ENCODE data around the gene DHRSX.
"Not testable (repeated sequence)": the region's sequence is repeated elsewhere in the genome, so short reads cannot be mapped to it uniquely, and the experiment has no call there.

Gene DHRSX

DNA sequence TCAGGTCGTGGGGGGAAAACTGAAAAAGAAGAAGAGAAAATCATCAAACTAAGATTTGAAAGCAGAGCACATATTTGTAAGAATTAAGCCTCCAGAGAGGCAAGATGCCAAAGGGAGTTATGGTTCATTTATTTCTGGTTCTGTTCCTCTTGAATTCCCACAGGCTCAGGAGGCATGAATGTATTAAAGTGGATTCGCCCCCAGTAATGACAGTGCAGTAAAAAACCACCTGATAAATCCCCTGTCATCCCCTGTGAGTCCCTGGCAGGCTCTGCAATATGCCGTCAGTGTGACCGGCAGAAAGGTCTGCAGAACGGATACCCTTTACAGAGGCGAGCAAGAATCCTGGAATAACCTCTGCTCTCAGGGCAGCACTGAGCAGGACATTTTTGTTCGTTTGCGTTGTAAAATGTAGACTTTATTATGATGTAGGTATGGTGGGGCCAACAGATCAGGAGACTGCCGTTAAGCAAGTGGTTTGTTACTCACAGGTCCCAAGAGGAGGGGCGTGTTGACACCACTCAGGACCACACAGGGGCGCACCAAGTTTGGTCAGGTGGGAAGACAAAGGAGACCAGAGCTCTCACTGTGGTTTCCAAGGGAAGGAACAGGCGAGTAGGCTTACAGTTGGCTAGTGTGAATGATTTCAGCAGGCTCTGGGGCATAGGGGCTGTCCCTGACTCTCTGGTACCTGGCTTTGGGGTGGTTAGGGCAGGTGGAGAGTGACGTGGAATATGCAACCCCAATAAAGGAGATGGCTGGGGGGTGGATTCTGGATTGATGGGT lies 75.3 kb downstream of the DHRSX start:
- POLR2A ChIA-PET, result no interaction called here
- no peak overlapping the region for H3K4me3 ChIP-seq (ENCODE audit: low read depth, low read length)
- CTCF ChIA-PET, result no interaction called here
- DNase-seq (ENCODE audit: low read depth, low spot score), result no peak
- TF ChIP-seq, protein P1, sequence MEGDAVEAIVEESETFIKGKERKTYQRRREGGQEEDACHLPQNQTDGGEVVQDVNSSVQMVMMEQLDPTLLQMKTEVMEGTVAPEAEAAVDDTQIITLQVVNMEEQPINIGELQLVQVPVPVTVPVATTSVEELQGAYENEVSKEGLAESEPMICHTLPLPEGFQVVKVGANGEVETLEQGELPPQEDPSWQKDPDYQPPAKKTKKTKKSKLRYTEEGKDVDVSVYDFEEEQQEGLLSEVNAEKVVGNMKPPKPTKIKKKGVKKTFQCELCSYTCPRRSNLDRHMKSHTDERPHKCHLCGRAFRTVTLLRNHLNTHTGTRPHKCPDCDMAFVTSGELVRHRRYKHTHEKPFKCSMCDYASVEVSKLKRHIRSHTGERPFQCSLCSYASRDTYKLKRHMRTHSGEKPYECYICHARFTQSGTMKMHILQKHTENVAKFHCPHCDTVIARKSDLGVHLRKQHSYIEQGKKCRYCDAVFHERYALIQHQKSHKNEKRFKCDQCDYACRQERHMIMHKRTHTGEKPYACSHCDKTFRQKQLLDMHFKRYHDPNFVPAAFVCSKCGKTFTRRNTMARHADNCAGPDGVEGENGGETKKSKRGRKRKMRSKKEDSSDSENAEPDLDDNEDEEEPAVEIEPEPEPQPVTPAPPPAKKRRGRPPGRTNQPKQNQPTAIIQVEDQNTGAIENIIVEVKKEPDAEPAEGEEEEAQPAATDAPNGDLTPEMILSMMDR (IDR thresholded peaks at IDR 0.05; ENCODE audit: insufficient read depth, low read length, missing control alignments), result no peak

DNA sequence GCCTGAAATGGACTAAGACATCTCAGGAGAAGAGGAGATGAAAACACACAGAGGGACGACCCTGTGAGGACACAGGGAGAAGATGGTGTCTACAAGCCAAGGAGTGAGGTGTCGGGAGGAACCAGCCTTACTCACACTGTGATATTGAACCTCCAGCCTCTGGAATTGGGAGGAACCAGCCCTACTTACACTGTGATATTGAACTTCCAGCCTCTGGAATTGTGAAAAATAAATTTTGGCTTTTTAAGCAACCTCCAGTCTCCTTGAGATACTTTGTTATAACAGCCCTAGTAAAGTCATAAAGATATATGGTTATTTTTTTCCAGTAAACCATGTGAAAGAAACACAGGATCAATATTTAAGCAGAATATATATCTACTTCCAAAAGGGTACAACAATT lies 76.5 kb downstream of the DHRSX start:
- TF ChIP-seq, protein P1 (IDR thresholded peaks at IDR 0.05; ENCODE audit: insufficient read depth, low read length, missing control alignments), result no peak
- POLR2A ChIA-PET, result no interaction called here
- CTCF ChIA-PET, result no interaction called here
- DNase-seq (ENCODE audit: low read depth, low spot score), result no peak
- H3K4me3 ChIP-seq (ENCODE audit: low read depth, low read length), result no peak overlapping the region

DNA sequence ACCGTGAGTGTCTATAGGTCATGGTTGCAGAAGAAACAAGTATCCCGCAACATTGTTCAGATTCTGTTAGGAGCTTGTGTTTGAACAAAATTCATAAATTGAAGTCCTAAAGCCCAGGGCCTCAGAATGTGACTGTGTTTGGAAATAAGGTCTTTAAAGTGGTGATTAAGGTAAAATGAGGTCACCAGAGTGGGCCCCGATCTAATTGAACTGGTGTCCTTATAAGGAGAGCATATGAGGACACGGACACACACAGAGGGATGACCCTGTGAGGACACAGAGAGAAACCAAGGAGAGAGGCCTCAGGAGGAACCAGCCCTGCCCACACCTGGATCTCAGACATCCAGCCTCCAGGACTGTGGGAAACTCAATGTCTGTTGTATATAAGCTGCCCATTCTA lies 76.9 kb downstream of the DHRSX start:
- ChIA-PET CTCF (no interaction called here), POLR2A (no interaction called here)
- H3K4me3 ChIP-seq (ENCODE audit: low read depth, low read length), result no peak overlapping the region
- TF ChIP-seq, protein P1 (IDR thresholded peaks at IDR 0.05; ENCODE audit: insufficient read depth, low read length, missing control alignments), result no peak
- DNase-seq (ENCODE audit: low read depth, low spot score), result no peak

DNA sequence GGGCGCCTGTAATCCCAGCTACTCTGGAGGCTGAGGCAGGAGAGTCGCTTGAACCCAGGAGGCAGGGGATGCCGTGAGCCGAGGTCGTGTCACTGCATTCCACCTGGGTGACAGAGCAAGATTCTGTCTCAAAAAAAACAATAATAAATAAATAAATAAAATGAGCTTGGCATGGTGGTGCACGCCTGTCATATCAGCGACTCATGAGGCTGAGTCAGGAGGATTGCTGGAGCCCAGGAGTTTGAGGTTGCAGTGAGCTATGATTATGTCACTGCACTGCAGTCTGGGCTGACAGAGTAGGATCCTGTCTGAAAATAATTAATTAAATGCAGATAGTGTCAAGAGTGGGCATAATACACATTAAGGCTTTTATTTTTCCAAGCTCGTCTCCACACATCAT lies 77.5 kb downstream of the DHRSX start:
- ChIA-PET CTCF (no interaction called here), POLR2A (no interaction called here)
- TF ChIP-seq, protein P1 (IDR thresholded peaks at IDR 0.05; ENCODE audit: insufficient read depth, low read length, missing control alignments), result no peak
- DNase-seq (ENCODE audit: low read depth, low spot score), result no peak
- H3K4me3 ChIP-seq (ENCODE audit: low read depth, low read length), result no peak overlapping the region

DNA sequence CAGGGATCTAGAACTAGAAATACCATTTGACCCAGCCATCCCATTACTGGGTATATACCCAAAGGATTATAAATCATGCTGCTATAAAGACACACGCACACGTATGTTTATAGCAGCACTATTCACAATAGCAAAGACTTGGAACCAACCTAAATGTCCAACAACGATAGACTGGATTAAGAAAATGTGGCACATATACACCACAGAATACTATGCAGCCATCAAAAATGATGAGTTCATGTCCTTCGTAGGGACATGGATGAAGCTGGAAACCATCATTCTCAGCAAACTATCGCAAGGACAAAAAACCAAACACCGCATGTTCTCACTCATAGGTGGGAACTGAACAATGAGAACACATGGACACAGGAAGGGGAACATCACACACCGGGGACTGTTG lies 81.4 kb downstream of the DHRSX start:
- DNase-seq (ENCODE audit: low read depth, low spot score); POLR2A ChIA-PET; H3K4me3 ChIP-seq (ENCODE audit: low read depth, low read length); CTCF ChIA-PET: not testable (repeated sequence)

DNA sequence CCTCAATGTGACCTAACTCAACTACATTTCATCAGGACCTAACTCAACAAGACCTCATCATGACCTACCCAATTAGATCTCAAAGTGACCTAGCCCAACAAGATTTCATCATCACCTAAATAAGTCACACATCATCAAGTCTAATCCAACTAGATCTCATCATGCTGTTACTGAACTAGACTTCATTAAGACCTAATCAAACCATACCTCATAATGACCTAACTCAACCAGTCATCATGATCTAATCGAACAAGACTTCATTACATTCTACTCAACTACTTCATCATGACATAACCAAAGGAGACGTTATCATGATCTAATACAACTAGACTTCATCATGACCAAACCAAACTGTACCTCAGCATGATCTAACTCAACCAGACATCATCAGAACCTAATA lies 82.8 kb downstream of the DHRSX start:
- TF ChIP-seq, protein P1 (IDR thresholded peaks at IDR 0.05; ENCODE audit: insufficient read depth, low read length, missing control alignments), result no peak
- CTCF ChIA-PET, result no interaction called here
- no peak for DNase-seq (ENCODE audit: low read depth, low spot score)
- POLR2A ChIA-PET, result no interaction called here
- no peak overlapping the region for H3K4me3 ChIP-seq (ENCODE audit: low read depth, low read length)
